LNCaP clone FGC (cell line): ENCODE data around the gene NOLC1.

ENCODE experiments used
- DNase-seq: peaks from one replicate; pipeline ENCODE4 v3.0.0-alpha.2; 2011; ENCODE audit warnings: low read depth
- H3K4me3 ChIP-seq: 2 replicates; pipeline ENCODE4 v1.5.1; 2011; ENCODE audit warnings: mild to moderate bottlenecking, low read depth, low read length, control low read depth
- TF ChIP-seq, protein P1 (sequence below): IDR thresholded peaks from 2 replicates; pipeline ENCODE4 v1.5.1; 2012; ENCODE audit warnings: mild to moderate bottlenecking; ENCODE audit not compliant: control insufficient read depth, insufficient read depth; ENCODE audit errors: extremely low read depth

Gene NOLC1

GRCh38 chr10:102147561-102147960 lies 4.6 kb upstream of the NOLC1 start:
- H3K4me3 ChIP-seq, result no peak overlapping the region
- no peak for DNase-seq
- TF ChIP-seq, protein P1, sequence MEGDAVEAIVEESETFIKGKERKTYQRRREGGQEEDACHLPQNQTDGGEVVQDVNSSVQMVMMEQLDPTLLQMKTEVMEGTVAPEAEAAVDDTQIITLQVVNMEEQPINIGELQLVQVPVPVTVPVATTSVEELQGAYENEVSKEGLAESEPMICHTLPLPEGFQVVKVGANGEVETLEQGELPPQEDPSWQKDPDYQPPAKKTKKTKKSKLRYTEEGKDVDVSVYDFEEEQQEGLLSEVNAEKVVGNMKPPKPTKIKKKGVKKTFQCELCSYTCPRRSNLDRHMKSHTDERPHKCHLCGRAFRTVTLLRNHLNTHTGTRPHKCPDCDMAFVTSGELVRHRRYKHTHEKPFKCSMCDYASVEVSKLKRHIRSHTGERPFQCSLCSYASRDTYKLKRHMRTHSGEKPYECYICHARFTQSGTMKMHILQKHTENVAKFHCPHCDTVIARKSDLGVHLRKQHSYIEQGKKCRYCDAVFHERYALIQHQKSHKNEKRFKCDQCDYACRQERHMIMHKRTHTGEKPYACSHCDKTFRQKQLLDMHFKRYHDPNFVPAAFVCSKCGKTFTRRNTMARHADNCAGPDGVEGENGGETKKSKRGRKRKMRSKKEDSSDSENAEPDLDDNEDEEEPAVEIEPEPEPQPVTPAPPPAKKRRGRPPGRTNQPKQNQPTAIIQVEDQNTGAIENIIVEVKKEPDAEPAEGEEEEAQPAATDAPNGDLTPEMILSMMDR, result no peak

DNA sequence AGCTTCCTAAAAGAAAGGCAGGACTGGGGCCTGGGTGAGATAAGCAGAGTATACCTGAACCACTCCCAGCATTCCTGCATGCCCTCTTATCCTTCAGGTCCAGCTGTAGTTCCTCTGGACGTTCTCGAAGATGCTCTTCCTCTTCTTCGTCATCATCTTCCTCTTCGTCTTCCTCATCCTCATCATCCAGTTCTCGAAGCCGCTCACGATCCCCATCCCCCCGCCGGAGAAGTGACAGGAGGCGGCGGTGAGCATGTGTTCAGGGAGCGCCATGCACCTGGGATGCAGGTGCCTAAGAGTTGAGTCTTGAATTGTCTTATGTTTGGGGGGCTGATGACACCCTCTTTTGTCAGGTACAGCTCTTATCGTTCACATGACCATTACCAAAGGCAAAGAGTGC lies 3.9 kb upstream of the NOLC1 start:
- H3K4me3 ChIP-seq, result no peak overlapping the region
- TF ChIP-seq, protein P1, result no peak
- no peak for DNase-seq

DNA sequence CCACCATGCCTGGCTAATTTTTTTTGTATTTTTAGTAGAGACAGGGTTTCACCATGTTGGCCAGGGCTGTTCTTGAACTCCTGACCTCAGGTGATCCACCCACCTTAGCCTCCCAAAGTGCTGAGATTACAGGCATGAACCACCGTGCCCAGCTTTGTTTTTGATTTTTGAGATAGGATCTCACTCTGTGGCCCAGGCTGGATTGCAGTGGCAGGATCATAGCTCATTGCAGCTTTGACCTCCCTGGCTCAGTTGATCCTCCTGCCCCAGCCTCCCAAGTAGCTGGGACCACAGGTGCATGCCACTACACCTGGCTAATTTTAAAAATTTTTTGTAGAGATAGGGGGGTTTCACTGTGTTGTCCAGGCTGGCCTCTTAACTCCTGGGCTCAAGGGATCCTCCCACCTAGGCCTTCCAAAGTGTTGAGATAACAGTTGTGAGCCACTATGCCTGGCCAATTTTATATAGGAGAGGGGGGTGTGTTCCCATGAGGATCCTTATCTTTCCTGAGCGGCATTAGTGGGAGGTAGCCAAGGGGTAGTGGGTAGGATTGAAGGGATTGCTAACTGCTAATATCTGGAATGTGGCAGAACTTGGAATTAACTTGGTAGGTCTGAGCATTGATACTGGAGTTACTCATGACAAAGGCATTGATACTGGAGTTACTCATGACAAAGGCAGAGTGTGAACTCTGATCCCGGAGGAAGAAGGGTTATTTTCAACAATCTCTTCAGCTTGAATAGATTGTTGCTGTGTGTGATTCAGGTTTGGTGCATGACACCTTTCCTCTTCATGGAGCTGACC lies 1.0 kb upstream of the NOLC1 start:
- TF ChIP-seq, protein P1, result no peak
- DNase-seq, result no peak
- H3K4me3 ChIP-seq, result peak overlapping the region; percentile 97

DNA sequence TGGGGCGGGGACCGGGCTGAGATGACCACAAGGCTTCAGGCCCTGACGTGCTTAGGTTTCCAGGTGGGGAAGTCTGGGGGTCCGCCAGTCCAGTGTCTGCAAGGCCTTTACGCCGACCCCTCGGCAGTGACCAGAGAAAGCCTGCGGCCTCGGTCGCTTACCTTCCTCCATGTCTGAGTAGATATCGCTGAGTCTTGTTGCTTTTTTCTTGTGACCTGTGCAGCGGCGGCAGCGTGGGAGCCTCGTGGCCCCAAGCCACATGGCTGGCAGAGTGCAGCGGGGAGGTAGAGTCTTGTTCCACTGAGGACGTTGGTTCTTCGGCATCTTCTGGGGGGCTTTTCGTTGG lies 329 bp downstream of the NOLC1 start:
- H3K4me3 ChIP-seq, result peak overlapping the region; percentile 97
- no peak for DNase-seq
- TF ChIP-seq, protein P1, result no peak

DNA sequence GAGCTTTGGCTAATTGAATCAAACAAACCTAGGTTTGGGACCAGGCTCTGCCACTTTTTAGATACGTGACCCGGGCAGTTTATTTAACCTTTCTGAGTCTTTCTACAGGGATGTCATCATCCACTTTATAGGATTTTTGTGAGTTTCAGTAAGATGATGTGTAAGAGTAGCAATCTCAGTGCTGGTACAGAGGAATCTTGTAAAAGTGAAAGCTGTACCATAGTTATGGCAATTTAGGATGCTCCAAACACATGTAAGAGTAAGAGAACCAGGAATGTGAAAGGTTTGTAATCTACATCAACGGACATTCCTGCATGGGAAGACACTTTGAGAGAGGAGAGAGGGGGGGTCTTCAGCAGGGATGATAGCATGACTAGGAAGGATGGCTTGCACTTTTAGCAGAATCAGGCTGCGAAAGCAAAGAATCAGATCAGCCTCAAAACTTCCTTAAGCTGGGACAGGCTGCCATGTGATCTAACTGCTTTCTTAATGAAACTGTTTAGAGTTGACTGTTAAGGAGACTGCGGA lies 968 bp downstream of the NOLC1 start:
- TF ChIP-seq, protein P1, result no peak
- peak overlapping the region; percentile 97 for H3K4me3 ChIP-seq
- no peak for DNase-seq

DNA sequence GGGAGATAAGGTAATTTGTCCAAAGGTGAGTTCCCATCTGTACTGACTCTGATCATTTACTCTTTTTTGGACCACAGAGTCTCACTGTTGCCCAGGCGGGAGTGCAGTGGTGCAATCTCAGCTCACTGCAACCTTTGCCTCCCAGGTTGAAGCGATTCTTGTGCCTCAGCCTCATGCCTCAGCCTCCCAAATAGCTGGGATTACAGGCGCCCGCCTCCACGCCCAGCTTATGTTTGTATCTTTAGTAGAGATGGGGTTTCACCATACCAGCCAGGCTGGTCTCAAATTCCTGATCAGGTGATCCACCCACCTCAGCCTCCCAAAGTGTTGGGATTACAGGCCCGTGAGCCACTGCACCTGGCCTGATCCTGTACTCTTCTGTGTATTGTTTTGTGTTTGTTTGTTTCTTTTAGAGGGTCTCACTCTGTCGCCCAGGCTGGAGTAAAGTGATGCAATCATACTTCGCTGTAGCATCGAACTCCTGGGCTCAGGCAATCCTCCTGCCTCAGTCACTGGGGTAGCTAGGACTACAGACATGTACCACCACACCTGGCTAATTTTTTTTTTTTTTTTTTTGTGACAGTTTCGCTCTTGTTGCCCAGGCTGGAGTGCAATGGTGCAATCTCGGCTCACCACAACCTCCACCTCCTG lies 2.4 kb downstream of the NOLC1 start:
- TF ChIP-seq, protein P1, result no peak
- DNase-seq, result no peak
- H3K4me3 ChIP-seq, result no peak overlapping the region
